Tibial artery (tissue), 4 donors: ENCODE data around the gene PCDHGB4.

Source experiments
- DNase-seq, 2 donors: peaks; one replicate each; pipeline ENCODE4 v3.0.0-alpha.2; 2019
- H3K27ac ChIP-seq, 2 donors: fragments of 200-600 bp; sonication (generic) in 1 of 2; 1 replicate in 1 of 2; 2 replicates in 1 of 2; pipeline ENCODE4 v1.5.1; 2018 to 2019; ENCODE audit warnings: mild to moderate bottlenecking in 1 of 2
- H3K27me3 ChIP-seq, 2 donors: fragments of 200-600 bp; sonication (generic) in 1 of 2; one replicate each; pipeline versions ENCODE4 v1.5.1 to v1.6.0; 2016 to 2019
- H3K36me3 ChIP-seq, 3 donors: fragments of 200-600 bp; sonication (generic) in 2 of 3; one replicate each; pipeline ENCODE4 v1.5.1; 2016 to 2019; ENCODE audit warnings: mild to moderate bottlenecking in 2 of 3
- H3K4me1 ChIP-seq, 4 donors: fragments of 200-600 bp; sonication (generic) in 2 of 4; 1 replicate in 3 of 4; 2 replicates in 1 of 4; pipeline ENCODE4 v1.5.1; 2016 to 2019
- H3K4me3 ChIP-seq, 2 donors: fragments of 200-600 bp; sonication (generic) in 1 of 2; 1 replicate in 1 of 2; 2 replicates in 1 of 2; pipeline ENCODE4 v1.5.1; 2018 to 2019; ENCODE audit warnings: mild to moderate bottlenecking in 2 of 2
- H3K9me3 ChIP-seq, 3 donors: fragments of 200-600 bp; sonication (generic) in 1 of 3; one replicate each; pipeline ENCODE4 v1.5.1; 2016 to 2019
- CTCF ChIP-seq, 2 experiments: fragments of 200-600 bp in 1 of 2; fragments of 450-650 bp in 1 of 2; IDR thresholded peaks; one replicate each; pipeline ENCODE4 v1.5.1; 2017 to 2019; ENCODE audit warnings: antibody characterized with exemption in 2 of 2, mild to moderate bottlenecking in 1 of 2, moderate library complexity in 1 of 2
- intact Hi-C: fragments of 100-400 bp; cut with DNase I; formaldehyde crosslinking; loops from one replicate; pipeline ENCODE4 v1.15.0; 2023; ENCODE audit warnings: low total_unique reads

The PCDHGB4 gene

GRCh38 chr5:141363952-141364660 is 23.4 kb upstream of the PCDHGB4 start, which contains the start of gene PCDHGA5:
Gene PCDHGA5, plus strand, starts transcription at chr5:141364162. Its CDS starts 169 bp downstream, at chr5:141364331.
- H3K27me3 ChIP-seq = peaks cover 0 to 3% of the 10 kb centered on the region in 2 donors
- H3K4me3 ChIP-seq = peak within 1 kb of the TSS; percentile 14 to 29
- no peak within 1 kb of the TSS for H3K27ac ChIP-seq
- H3K36me3 ChIP-seq = peaks cover 0 to 34% (median 34%) of the 10 kb centered on the region in 3 donors
- TF ChIP-seq CTCF (IDR thresholded peaks at IDR 0.05) = no peak
- no peaks in the 10 kb centered on the region for H3K4me1 ChIP-seq
- peaks cover 21 to 98% (median 84%) of the 10 kb centered on the region in 3 donors for H3K9me3 ChIP-seq
- no peak for DNase-seq
- intact Hi-C loops = no loop called here

GRCh38 chr5:141366016-141366896 is 21.2 kb upstream of the PCDHGB4 start:
- TF ChIP-seq CTCF (IDR thresholded peaks at IDR 0.05) = no peak
- Histone ChIP-seq H3K4me1 (no peaks in the 10 kb centered on the region), H3K27ac (no peak overlapping the region), H3K9me3 (peaks cover 21 to 98% (median 87%) of the 10 kb centered on the region in 3 donors), H3K4me3 (no peak overlapping the region), H3K36me3 (peaks cover 0 to 46% (median 37%) of the 10 kb centered on the region in 3 donors), H3K27me3 (peaks cover 0 to 3% of the 10 kb centered on the region in 2 donors)
- DNase-seq = no peak
- intact Hi-C loops = no loop called here

- H3K9me3 ChIP-seq = peaks cover 17 to 99% (median 89%) of the 10 kb centered on the region in 3 donors
- TF ChIP-seq CTCF (IDR thresholded peaks at IDR 0.05) = peak in 1 of 2 experiments; percentile 28
- H3K4me1 ChIP-seq = no peaks in the 10 kb centered on the region
- H3K27ac ChIP-seq = no peak within 1 kb of the TSS
- intact Hi-C loops = no loop called here
- H3K27me3 ChIP-seq = no peaks in the 10 kb centered on the region
- H3K36me3 ChIP-seq = peaks cover 0 to 67% (median 41%) of the 10 kb centered on the region in 3 donors
- peak within 1 kb of the TSS; percentile 28 to 35 for H3K4me3 ChIP-seq
- DNase-seq = peak in 1 of 2 donors; percentile 37
These were observed 17.3 kb upstream of the PCDHGB4 start, which contains the start of gene PCDHGB3 for GRCh38 chr5:141369994-141370848. Gene PCDHGB3, plus strand, starts transcription at chr5:141370242. Its CDS starts 153 bp downstream, at chr5:141370395.

GRCh38 chr5:141371572-141372475 is 15.7 kb upstream of the PCDHGB4 start:
- H3K4me3 ChIP-seq = no peak overlapping the region
- no peak for TF ChIP-seq CTCF (IDR thresholded peaks at IDR 0.05)
- intact Hi-C loops = no loop called here

More at GRCh38 chr5:141371572-141372475, 15.7 kb upstream of the PCDHGB4 start:
- peaks cover 0 to 57% (median 53%) of the 10 kb centered on the region in 3 donors for H3K36me3 ChIP-seq
- no peak overlapping the region for H3K27ac ChIP-seq
- H3K4me1 ChIP-seq = no peaks in the 10 kb centered on the region
- no peak for DNase-seq
- peaks cover 6 to 99% (median 90%) of the 10 kb centered on the region in 3 donors for H3K9me3 ChIP-seq
- no peaks in the 10 kb centered on the region for H3K27me3 ChIP-seq
